Measurements from ENCODE around the gene ABCB8.
A peak's percentile ranks its signal among the peaks of the same experiment; 100 is the strongest.
"Not testable (repeated sequence)": the region's sequence is repeated elsewhere in the genome, so short reads cannot be mapped to it uniquely, and the experiment has no call there.

The ABCB8 gene

DNA sequence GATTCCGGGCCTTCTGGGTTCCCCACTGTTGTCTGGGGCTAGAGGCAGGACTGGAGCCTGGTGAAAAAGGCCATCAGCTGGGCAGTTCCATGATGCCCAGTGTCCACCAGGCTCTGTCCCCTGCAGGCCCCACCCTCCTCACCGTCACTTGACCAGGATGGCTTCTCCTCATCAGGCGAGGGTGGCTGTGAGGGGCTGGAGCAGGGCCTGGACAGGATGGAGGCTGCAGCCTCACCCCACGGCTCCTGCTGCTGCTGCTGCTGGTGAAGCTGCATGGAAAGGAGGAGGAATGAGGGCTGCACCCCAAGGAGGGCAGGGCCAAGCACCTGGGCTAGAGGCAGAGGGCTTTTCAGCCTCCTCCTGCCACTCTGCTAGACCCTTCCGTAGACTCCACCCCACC lies 12.3 kb upstream of the ABCB8 start:
- DNase-seq, result no peak

DNA sequence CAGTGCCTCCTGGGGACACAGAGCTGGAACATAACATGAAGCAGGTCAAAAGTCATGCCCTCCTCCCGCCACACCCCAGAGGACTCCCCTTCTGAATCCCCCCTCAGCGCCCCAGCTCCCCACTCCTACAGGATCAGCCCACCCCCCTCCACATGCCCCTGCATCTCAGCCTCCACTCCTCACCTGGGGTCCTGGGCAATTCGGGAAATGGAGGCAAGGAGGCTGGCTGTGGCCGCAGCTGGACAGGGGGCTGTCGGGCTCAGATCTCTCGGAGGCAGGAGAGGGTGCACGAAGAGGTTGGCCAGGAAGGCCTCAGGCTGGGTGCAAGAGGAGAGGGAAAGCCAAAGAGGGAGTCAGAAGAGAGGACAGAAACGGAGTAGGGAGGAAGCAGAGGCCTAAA lies 11.7 kb upstream of the ABCB8 start:
- DNase-seq, result no peak

DNA sequence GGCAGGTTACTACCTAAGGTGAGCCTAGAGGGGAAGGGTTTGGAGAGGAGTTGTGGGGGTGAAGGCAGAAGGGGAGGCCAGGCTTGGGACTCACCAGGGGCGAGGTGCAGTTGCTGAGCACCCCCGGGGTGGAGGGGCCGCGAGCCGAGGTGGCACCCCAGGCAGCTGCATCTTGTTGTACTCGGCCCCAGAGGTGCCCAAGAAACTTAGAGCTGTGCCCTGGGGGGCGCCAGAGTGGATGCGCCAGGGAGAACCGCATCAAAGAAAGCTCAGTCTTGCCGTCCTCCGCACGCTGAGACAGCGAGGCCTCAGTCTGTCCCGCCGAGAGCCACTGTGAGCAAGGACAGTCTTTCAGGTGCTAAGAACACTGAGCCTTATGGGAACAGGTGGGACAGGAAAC lies 11.3 kb upstream of the ABCB8 start:
- DNase-seq, result no peak

DNA sequence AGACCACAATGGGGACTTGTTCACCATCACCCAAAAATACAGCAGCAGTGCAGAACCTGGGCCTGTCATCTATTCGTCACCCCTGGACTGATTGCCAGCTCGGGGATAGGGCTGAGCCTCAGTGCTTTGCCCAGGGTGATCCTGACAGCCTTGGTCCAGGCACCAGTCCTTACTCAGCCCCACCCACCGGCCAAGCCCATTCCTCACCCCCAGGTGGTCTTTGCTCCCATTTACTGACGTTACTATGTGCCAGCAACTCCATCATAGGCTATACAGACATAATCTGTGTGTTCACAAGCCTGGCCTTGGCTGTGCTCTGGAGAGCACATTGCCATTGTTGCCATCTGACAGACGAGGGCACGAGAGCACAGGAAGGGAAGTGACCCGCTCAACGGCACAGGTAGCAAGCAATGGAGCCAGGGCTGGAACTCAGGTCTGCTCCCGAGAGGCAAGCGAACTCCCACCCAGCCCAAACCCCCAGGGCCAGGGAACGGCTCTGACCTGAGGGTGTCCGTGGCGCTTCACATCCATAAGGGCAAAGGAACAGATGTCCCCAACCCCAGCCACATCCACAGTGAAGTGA lies 10.8 kb upstream of the ABCB8 start:
- no peak for DNase-seq

DNA sequence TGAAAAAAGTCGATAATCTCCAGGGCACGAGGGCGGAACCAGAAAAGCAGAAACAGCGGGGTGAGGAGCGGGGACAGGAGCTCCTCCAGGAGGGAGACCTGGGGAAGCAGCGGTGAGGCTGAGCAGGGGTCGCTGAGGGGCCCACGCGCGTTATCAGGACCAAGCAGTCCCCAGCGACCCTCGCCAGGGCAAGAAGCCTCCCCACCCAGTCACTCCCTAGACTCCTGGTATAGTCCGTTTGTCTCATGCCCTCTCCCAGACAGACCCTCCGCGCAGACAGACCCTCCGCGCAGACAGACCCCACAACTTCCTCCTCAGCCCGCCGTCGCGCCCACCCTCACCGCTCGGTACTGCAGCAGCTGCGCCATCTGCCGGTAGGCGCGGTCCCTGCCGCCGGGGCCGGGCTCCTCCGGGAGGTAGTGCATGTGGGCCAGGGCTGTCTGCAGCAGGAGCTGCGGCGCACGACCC lies 10.3 kb upstream of the ABCB8 start:
- peak; percentile 82 for DNase-seq

DNA sequence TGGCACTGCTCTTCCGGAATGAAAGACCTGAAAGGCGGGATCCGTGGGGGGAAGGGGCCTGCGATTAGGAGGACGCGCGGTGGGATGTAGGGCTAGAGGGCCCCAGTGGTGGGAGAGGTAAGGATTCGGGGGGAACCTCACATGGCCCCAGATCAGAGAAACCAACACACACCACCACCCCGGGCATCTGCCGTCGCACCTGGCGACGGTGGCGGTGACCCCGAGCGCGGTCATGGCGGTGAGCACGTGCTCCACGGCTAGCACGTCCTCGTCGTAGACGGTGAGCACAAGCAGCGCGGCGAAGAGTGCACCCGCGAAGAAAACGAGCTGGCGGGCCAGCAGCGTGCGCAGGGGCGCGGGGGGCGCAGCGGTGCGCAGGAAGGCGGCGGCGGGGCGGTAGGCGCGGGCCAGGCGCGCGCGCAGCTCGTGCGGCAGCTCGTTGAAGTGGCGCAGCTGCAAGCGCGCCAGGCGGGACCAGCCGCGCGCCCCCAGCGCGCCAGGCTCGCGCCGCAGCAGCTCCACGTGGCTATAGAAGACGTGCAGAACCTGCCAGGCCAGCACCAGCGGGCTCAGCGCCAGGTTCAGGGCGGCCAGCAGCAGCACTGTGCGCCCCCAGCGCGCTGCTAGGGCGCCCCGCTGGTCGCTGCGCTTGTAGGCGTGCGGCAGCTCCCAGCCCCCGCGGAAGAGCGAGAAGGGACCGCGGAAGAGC lies 9.7 kb upstream of the ABCB8 start:
- DNase-seq, result peak; percentile 36

DNA sequence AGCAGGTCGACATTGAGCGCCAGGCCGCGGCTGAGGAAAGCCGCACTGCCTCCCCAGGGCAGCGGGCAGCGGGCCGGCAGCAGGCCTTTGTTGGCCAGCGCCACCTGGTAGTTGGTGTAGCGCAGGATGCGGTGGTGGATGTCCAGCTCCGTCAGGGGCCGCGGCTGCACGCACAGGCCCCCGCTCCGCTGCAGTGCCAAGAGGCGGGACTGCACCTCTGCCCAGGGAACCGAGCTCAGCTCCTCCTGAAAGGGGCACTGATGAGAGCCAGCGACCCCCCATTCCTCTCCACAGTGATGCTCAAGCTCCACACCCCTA lies 9.2 kb upstream of the ABCB8 start:
- no peak for DNase-seq

DNA sequence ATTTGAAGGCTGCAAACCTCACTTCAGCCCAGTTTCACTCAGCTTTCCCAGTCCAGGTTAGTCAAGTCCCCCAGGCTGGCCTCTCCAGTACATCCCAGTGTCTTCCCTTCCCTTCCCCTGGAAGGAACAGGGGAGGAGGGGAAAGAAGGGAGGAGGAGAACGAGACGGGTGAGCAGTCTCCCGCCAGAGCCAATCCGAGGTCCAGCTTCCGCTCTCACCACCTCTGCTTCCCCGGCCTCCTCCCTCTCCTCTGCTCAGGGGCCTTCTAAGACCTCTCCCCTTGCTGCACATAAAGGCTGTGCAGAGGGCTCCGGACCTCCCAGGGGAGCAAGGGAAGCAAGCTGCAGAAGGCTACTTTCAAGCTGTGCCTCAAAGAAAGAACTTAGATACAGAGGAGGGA lies 8.0 kb upstream of the ABCB8 start:
- DNase-seq, result no peak

DNA sequence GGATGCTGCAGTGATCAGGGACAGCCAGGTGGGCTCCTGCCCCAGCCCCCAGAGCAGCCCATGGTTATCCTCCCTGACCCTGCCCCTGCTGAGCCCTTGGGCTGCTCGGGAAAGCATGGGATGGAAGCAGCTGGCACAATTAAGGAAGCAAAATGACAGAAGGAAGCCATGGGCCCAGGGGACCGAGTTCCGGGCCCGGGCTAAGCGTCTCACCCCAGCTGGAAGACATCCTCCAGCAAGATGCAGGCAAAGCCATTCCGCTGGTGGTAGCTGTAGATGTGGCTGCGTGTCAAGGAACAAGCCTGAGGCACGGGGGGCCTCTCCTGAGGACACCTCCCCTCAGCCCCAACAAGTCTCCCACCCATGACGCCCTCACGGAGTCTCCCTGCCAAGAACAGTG lies 5.0 kb upstream of the ABCB8 start:
- DNase-seq, result no peak

DNA sequence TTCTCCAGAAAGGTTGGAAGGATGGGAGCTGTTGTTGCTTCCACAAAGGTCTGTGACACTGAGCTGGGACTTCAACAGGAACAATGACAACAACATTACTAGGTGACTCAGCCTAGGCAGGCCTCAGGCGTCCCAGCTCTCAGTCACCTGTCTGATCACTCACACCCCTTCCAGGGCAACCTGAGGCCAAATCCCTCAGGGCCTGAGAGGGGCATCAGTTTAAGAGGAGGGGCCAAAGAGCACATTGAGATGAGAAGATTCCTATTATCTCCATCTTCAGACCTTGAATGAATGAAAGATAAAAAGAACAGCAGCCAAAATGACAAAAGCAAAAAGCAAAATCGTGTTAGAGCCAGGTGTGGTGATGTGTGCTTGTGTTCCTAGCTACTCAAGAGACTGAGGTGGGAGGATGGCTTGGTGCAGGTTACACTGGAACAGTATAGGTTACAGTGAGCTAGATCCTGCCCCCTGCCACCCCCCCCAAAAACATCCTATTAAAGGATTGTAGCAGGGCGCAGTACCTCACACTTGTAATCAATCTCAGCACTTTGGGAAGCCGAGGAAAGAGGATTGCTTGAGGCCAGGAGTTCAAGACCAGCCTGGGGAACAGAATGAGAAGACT lies 3.7 kb upstream of the ABCB8 start, which contains the start of gene ATG9B:
Gene ATG9B (minus strand): TSS at position 60 of the 622 bp plus-strand sequence. CDS start 71 bp downstream, outside the sequence.
- no peak for DNase-seq

DNA sequence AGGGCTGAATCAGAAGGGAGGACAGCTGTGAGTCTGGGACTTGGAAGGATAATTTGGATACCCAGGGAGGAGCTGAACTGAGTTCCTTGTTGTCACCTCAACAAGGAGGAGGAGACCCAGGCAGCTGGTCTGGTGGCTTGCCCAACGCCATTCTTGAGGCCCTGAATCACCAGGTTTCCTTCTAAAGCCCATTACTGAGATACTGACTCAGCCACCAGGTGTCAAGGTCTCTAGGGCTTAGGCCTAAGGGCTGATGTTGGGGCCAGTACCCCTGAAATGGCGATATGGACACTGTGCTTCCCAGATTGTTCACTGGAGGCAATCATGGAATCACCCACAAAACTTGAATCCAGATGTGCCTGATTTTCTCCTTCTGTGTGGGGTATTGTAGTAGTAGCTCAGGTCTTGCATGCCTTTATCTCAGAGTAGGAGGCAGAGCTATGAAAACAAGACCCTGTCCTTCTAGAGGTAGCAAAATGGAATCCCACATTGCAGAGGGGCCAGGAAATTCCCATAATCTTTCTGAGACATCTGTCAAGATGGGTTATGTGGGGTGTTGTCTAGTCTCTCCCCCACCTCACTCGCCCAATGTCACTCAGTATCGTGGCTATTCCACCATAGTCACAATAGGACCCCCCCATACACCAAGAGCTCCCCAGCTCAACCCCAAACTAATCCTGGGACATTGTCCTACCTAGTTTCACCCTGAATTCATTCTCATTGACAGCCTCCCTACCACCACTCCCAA lies 2.2 kb upstream of the ABCB8 start:
- DNase-seq, result no peak

DNA sequence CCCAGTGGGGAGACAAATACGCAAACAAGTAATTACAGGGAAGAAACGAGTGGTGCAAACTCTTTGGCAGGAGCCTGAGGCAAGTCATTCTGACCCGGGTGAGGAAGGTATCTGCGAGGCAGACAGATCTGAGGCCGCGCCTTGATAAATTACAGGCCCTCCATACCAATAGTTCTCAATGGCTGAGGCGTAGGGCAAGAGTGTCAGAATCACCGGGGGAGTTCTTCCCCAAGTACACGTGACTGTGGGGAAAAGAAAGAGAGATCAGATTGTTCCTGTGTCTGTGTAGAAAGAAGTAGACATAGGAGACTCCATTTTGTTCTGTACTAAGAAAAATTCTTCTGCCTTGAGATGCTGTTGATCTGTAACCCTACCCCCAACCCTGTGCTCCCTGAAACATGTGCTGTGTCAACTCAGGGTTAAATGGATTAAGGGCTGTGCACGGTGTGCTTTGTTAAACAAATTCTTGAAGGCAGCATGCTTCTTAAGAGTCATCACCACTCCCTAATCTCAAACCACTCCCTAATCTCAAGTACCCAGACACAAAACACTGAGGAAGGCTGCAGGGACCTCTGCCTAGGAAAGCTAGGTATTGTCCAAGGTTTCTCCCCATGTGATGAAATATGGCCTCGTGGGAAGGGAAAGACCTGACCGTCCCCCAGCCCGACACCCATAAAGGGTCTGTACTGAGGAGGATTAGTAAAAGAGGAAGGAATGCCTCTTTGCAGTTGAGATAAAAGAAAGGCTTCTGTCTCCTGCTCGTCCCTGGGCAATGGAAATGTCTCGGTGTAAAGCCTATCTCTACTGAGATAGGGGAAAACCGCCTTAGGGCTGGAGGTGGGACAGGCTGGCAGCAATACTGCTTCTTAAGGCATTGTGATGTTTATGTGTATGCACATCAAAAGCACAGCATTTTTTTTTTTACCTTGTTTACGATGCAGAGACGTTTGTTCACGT lies 1.2 kb upstream of the ABCB8 start:
- DNase-seq, result not testable (repeated sequence)

DNA sequence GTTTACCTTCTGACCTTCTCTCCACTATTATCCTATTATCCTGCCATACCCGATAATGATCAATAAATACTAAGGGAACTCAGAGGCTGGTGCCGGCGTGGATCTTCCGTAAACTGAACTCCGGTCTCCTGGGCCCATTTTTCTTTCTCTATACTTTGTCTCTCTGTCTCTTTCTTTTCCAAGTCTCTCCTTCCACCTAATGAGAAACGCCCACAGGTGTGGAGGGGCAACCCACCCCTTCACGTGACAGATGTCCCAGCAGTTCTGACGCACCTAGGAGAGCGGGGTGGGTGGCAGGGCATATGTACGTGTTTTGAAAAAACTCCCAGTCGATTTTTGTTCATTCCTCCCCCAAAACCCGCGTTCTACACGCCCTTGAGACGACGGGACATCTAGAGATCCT lies 521 bp upstream of the ABCB8 start:
- not testable (repeated sequence) for DNase-seq

DNA sequence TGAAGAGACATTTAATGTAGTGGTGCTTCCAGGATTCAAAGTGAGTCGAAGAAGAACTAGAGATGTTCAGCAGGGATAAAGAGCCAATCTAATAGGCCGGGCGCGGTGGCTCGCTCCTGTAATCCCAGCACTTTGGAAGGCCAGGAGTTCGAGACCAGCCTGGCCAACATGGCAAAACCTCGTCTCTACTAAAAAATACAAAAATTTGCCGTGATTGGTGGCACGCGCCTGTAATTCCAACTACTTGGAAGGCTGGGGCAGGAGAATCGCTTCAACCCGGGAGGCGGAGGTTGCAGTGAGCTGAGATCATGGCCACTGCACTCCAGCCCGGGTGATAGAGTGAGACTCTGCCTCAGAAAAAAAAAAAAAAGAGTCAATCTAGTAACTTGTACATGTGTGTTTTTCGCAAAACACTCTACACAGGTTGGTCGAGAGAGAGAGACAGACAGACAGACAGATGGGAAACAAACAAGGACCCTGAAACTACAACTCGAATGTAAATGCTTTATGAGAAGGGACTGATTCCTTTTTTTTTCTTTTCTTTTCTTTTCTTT lies 775 bp downstream of the ABCB8 start:
- DNase-seq, result no peak

DNA sequence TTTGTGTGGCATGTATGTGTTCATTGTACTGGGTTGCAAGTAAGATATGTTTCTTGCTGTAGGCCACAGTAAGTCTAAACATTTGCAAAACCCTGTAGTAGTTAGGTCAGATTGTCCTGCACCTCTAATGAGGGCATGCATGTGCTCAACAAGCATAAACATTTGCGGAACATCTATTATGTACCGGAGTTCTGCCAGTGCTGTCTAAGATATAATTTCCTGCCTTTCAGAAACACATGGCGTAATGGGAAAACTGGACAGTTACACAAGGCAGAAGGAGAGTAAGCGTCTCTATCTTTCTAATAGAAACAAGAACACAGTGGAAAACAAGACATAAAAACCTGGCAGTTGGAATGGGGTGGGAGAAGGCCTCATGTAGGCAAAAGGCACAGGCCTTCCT lies 2.8 kb downstream of the ABCB8 start:
- DNase-seq, result no peak

DNA sequence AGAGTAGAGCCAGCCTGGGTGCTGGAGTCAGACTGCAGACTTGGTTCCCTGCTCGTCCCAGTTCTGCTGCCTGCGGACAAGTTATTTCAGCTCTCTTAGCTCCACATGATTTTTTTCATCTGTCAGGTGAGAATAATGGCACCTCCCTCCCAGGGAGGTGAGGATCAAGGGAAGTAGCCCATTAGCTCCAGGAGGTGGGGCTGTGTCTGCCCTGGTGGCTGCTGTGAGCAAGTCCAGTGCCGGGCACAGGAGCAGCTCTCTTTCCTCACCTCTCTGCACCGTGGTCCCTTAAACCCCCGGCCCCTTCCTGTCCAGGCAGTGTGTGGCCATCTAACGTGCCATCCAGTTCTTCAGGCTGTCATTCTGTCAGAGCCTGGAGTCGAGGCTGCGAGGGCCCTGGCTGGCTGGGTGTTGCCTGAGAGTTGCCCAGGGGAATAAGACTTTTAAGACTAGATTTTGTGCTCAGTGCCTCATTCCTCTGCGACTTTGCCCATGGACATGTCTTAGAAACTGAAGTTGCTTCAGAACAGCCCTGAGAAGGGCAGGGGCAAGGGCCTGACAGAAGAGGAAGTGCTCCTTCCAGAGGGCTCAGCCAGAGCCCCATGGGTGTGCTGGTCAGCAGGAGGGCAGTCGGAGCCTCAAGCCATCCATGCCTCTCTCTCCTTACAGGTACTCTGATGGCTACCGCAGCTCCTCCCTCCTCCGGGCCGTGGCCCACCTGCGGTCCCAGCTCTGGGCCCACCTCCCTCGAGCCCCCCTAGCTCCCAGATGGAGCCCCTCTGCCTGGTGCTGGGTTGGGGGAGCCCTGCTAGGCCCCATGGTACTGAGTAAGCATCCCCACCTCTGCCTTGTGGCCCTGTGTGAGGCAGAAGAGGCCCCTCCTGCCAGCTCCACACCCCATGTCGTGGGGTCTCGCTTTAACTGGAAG lies 5.0 kb downstream of the ABCB8 start:
- no peak for DNase-seq

DNA sequence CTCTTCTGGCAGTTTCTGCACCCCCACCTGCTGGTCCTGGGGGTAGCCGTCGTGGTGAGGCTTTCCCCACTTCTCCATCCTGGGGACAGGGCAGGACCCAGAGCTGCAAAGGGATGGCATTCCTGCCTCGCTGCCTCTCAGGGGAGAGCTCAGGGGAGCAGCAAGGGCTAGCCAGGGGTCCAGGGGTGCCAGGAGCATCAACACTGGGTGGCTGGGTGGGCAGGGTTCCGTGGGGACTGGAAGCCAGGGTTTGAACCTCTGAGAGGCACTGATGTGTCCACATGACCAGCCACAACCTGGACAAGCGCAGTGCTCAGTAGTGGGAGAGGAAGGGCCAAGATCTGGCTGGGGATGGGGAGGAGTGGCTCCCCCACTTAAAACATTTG lies 5.6 kb downstream of the ABCB8 start:
- no peak for DNase-seq

DNA sequence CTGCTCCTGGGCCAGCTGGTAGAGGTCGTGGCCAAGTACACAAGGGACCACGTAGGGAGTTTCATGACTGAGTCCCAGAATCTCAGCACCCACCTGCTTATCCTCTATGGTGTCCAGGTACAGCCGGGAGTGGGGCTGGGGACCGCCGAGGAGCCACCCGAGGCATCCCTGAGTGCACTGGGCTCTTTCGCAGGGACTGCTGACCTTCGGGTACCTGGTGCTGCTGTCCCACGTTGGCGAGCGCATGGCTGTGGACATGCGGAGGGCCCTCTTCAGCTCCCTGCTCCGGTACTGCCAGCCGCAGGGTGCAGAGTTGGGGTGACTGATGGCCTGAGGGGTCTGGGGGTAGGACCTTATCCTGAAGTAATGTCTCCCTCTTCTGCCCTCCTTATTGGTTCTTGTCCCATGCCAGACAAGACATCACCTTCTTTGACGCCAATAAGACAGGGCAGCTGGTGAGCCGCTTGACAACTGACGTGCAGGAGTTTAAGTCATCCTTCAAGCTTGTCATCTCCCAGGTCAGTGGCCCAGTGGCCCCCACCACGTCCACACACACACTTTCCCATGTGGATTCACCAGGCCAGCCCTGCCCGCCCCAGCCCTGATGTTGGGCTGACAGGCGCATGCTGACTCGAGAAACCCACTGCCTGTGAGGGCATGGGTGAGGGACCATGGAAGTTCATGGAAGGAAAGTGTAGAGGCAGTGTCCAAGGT lies 6.2 kb downstream of the ABCB8 start:
- no peak for DNase-seq

DNA sequence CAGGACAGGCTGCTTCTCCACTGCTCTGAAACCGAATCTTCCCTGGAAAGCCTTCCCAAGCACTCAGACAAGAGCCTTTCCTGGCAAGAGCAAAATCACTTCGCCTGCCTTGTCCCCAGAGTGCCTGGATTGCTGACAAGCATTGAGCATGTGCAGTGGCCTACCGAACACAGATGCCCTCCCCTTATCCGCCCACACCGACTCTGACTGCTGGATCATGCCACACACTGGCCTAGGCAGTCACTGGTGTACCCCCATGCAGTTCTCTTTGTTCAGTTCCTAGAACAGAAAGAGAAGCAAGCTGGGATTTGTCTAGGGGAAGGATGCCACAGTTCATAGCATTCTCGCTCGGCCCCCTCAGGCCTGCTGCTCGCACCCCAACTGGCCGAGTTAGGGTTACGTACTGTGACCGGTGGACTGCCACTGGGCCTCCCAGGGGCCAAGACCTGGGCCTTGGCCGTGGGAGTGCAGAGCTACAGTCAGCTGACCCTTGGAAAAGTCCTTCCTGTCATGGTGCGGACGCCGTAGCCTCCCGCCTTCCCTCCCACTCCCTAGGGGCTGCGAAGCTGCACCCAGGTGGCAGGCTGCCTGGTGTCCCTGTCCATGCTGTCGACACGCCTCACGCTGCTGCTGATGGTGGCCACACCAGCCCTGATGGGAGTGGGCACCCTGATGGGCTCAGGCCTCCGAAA lies 6.9 kb downstream of the ABCB8 start:
- DNase-seq, result no peak

DNA sequence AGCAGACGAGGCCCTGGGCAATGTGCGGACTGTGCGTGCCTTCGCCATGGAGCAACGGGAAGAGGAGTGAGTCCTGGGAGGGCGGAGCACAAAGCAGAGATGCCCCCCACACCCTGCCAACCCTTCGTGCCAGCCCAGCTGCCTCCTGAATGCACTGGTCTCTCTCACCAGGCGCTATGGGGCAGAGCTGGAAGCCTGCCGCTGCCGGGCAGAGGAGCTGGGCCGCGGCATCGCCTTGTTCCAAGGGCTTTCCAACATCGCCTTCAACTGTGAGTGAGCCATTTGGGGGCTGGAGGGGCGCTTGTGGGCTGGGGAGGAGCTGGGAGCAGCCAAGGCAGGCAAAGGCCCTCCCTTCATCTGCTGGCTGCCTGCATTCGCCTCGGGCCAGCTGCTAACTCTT lies 7.7 kb downstream of the ABCB8 start:
- DNase-seq, result no peak
